ENCODE results near the gene UBE2R2.
"Not testable (repeated sequence)": the region's sequence is repeated elsewhere in the genome, so short reads cannot be mapped to it uniquely, and the experiment has no call there.

GRCh38 chr9:33836261-33836660 is 19.3 kb downstream of the UBE2R2 start:
- TF ChIP-seq POLR2A (IDR thresholded peaks at IDR 0.05; ENCODE audit: low read length); GATA1 (IDR thresholded peaks at IDR 0.05; ENCODE audit: low read depth, low read length): not testable (repeated sequence)

Data from erythroblast (primary cell).